GM21381 (cell line): ENCODE results near the gene SHROOM3.
"Not testable (repeated sequence)": the region's sequence is repeated elsewhere in the genome, so short reads cannot be mapped to it uniquely, and the experiment has no call there.

Experiments
- ATAC-seq: cut with Tn5 transposase; IDR thresholded peaks from one replicate; pipeline ENCODE4 v1.9.1; 2021; ENCODE audit warnings: mild to moderate bottlenecking, moderate library complexity; ENCODE audit not compliant: unreplicated experiment

The SHROOM3 gene

DNA sequence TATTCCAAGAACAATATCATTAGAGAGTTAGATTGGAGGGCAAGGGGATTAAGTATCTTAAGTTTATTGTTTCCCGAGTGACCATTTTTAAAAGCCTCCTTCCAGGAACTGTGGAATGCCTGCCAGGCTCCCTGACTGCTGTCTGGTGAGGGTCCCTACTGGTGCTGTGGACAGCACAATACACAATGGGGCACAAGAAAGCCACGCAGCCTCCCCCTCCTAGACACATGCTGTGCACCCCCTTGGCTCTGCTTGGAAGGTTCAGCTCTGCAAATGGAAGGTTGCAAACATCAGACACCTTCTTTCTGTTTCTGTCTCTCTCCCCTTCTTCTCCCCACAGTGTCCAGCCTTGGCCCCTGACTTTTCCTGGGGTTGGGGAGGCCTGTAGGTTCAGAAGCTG is 153.2 kb downstream of the SHROOM3 start:
- ATAC-seq = no peak

DNA sequence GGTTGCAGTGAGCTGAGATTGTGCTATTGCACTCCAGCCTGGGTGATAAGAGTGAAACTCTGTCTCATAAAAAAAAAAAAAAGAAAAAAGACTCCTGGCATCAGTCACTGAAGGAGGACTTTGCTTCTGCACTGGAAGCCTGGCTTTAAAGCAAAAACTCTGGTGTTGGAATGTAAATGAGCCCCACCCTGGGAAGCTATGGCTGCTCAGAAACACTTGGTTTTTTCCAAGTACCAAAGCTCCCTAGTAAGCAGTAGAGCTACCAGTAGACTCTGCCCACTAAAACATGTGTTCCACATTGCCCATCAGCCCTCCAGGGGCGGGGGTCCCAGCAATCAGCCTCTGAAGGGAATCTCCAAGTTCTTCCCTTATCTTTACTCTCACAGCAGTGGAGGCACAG is 154.4 kb downstream of the SHROOM3 start:
- no peak for ATAC-seq

DNA sequence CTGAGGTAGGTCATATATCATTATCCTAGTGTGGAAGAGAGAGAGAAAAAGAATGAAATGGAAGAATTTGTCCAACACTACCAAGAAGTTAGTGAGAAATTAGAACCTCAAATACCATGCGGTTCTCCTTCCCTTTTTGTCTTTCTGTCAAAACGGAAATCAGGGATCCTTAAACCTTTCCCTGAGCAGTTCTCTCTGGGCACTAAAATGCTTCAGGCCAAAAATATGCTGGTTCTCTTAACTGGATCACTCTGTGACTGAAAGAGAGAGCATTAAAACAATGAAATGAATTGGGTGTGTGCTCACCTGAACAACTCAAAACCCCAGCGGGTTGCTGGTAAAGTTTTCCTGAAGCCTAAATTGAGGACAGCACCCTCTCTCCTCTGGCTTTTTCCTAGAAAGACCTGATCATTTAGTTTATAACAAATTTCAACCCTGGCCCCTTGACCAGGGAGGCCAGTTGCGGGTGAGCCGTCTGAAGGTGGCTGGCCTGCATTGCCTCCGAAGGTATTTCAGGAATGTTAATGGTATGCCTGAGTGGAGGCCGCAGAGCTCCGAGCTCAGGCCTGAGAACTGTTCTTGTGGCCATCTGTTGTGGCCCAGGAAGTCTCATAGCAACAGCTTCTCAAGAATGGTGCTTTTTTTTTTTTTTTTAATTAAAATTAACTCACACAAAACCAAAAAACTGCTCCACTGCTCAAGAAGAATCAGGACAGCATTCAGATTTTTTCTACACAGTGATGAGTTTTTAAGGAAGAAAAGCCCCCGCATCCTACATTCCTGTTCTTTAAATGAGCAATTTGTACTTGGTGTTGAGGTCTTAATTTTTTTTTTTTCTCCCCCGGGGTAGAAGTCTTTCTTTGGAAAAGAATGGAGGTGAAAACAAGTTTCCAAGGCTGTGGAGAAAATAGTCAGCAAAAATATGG is 155.1 kb downstream of the SHROOM3 start:
- no peak for ATAC-seq

DNA sequence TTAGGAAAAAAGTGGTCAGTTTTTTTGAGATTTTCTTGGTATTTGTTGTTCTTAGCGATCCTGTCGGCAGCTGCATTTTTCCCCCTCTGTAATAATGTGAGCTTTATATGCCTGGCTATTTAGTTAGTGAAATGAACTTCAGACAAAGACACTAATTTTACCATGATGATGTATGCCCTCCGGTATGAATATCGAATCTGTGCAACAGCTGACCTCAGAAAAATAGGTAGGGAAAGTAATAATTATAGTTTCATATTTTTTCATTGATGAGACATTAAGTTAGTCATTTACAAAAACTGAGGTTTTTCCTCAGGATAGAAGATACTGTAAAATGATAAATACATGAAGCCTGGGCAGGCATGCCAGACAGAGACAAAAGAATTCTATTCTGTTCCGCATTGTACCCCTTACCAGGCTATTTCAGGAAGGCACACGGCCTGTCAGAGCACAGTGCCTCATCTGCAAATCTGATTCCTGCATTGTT is 155.8 kb downstream of the SHROOM3 start:
- ATAC-seq = no peak

DNA sequence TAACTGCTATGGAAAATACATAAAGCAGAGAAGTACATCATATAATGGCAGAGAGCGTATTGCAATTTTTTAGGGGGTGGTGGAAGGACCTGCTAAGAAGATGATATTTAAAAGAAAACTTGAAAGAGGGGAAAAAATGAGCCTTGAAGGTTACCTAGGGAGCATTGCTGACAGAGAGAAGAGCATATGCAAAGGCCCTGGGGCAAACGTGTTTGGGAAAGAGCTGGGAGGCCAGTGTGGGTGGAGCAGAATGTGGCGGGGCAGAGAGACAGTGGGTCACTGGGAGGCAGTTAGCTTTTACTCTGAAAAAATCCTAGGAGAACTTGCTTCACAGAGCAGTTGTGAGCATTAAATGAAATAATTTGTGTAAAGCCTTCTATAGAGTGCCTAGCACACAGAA is 157.0 kb downstream of the SHROOM3 start:
- no peak for ATAC-seq

DNA sequence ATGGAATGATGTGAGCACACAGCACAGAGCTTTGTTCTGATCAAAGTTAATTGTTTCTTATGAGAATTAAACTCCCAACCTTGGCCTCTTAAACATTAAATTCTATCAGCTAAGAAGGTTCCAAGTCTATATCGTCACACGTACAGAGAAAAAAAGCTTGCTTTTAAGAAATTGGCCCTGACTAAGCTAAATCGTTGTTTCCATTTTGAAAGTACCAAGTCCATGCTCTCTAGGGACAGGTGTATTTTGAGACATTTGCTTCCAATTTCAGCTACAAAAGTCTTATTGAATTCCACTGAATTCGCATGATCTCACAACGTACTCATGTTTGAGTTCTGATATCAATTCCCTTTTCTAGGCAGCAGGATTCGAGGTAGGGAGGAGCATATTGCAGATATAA is 157.4 kb downstream of the SHROOM3 start:
- no peak for ATAC-seq

DNA sequence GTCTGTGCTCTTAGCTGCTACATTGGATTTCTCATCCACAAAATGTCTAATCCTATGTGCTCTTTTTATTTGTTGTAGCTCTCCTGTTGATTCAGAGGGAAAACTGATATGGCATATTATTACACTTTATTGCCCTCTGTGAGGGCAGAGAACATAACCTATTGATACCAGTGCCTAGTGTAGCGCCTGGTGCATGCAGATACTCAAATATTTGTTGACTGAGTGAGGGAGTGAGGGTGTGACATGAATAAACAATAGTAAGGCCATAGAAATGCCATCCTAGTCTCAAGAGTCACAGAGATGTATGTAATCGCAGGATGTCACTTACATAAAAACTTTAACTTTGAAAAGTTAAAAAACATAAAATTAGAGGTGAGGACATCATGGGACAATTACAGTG is 159.1 kb downstream of the SHROOM3 start:
- no peak for ATAC-seq

DNA sequence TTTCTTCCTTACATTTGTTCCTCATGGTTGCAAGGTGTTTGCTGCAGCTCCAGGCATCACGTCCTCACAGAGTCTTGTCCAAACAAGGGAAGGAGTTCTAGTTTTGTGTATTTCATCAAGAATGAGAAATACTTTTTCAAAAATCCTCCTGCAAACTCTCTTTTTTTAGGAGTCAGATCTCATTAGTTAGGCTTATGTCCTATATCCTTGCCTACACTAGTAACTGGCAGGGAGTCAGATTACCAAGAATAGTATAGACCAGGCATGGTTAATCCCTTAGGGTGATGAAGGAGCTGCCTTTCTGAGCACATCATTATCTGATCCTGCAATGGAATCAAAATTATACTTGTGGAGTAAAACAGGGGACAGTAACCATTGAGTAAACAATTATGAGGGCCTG is 160.4 kb downstream of the SHROOM3 start:
- no peak for ATAC-seq

DNA sequence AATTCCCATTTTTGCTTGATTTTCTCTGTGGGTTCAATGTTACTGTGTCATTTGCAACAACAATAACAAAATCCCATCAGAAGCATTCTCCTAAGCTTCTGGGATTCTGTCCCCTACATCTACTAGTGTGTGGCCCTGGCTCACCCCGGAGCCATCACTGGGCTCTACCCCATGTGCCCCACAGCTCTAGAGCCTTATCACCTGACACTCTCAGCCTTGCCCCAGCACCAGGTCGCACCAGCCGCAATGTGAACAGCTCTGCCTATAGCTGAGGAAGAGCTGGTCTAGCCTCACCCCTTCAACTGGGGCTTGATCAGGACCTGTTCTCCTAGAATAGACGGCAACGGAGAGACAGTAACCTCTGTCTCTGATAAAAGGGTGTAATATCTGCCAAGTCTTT is 161.7 kb downstream of the SHROOM3 start:
- ATAC-seq = no peak

DNA sequence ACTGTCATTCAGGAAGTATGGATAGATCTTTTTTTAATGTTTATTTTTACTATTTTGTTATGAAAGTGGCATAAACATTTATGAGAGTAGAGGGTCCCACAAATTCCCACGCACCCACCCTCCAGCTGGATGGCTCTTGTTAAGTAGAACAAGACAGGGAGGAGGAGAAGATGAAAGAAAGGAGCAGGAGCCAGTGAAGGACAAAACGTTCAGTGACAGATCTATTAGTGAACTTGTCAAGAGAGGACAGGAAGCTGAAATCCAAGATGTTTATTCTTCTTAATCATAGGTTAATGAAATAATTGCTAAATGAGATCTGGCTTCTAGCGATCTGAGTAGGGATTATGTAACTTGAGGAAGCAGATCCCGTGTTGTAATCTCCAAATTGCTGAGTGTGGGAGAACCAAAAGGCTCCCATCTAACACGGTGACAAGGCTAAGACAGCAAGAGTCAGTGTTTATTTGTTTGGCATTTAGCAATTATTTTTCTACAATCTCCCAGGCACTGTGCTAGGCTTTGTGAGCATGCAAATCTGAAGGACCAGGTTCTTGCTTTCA is 162.5 kb downstream of the SHROOM3 start:
- ATAC-seq = no peak

DNA sequence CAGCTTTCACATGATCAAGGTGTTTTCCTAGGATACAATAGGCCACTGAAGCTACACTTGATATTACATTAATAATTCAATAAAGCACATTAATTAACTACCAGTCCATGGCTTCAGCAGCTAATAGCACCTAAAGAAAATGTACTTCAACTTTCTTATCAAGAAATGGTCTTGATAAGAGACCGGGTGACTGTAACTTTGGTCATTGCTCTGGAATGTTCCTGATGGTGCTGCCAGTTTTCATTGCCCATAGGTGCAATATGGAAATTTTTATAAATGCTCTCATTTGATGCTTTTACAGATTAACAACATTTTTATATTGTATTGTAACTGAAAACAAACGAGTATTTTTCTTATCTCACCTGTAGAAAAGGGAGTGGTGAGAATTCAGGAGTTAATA is 165.4 kb downstream of the SHROOM3 start:
- ATAC-seq = no peak

DNA sequence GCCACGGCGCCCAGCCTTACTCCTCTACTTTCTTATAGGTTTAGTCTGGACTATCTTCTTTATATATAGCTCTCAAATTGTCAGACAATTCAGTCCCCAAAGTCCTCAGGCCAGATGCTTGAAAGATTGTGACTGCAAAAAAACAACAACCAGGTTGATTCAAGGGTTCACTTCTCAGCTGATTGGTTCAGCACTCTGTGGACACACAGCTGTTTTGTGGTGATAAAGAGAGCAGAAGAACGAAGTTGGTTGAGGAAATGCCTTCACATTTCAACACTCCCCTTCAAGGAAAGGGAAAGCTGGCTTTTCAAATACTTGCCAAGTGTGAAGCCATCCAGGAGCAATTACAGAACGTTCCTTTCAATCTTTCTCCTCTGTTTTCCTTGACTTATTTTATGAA is 166.8 kb downstream of the SHROOM3 start:
- ATAC-seq = no peak

DNA sequence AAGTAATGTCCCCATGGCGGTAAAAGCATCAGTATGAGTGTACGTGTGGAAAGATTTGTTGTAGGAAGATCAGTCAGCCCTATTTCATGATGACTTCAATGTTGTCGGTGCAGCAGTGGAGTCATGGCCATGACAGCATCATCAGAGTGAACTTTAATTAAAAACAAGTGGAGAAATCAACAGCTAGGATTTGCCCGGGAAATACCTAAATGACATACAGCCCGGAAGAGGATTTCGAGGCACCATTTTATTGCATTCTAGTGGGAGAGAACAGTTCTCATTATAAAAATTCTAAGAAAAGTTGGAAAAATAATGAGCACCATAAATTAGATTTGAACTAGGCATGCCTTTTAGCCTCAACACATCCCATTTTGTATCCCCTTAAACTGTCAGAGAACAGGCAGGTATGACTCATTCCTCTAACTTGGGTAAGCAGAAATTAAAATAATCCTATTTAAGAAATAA is 170.1 kb downstream of the SHROOM3 start:
- no peak for ATAC-seq

DNA sequence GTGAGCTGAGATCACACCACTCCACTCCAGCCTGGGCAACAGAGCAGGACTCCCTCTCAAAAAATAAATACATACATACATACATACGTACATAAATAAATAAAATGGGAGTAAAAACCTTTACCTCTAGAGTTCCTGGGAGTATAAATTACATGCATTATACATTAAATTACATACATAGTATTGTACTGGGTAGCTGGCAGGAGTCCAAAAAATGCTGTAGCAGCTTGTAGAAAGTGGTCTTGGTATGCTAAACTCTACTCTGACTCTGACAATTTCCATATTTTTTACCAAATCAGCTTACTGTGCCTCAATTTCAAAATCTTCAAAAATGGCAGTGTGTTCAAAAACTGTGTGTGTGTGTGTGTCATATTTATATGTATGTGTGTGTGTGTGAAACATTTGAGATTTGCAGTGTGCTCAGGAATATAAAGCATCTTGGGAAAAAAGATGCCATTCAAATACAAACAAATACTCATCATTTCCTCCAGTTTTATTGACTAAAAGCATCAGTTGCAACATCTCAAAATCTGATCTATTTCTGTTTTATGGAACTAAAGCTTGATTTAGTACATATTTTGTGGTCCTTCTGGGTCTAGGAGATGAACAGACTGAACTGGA is 171.7 kb downstream of the SHROOM3 start:
- no peak for ATAC-seq

DNA sequence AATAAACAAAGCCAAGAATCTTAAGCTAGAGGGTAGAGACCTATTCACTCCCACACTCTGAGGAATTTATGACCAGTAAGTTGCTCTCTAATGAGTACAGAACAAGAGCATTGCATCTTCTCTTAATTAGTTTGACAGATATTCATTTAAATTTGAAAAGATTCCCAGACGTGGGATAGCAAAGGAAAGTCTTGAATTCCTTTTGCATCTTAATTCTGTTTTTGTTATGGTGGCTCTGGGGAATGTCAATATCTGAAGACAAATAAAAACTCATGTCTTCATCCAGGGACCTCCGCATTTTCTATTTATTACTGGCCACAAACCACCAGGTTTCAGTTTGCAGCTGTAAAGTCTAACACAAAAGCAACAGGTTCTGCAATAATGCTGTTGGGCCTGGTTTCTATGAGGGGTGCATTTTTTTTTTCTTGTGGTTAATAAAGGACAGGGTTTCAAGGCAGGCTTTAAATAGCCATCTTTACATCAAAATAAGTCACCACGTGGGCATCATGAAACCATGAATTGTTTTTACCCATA is 172.3 kb downstream of the SHROOM3 start:
- ATAC-seq = peak; percentile 96

DNA sequence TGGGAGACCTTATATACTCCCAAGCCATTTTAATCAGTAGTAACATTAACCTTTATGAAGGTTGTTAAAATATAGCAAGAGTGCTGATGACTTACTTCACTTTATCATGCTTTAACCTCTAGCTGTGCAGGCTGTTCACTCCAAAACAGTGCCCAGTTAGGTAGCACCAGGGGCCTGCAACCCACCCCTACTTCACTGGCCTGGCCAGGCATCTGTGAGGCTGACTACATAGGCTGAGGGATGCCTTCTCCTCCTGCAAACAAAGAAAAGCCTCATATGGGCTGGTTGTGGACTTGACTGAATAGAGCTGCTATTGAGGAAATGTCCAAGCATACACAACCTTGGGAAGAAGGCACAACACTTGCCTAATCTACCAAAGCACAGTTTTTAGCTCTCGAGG is 172.8 kb downstream of the SHROOM3 start:
- ATAC-seq = no peak

DNA sequence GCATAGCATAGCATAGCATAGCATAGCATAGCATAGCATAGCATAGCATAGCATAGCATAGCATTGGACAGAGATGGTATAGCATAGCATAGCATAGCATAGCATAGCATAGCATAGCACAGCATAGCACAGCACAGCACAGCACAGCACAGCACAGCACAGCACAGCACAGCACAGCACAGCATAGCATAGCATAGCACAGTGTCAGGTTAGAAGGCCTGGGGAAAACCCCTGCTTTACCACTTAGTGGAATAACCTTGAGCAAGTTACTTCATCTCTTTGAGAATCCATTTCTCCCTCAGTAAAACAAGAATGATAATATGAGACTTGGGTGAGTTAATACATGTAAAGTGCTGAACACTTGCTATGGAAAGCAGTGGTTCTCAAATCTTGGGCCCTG is 173.5 kb downstream of the SHROOM3 start:
- ATAC-seq = not testable (repeated sequence)

DNA sequence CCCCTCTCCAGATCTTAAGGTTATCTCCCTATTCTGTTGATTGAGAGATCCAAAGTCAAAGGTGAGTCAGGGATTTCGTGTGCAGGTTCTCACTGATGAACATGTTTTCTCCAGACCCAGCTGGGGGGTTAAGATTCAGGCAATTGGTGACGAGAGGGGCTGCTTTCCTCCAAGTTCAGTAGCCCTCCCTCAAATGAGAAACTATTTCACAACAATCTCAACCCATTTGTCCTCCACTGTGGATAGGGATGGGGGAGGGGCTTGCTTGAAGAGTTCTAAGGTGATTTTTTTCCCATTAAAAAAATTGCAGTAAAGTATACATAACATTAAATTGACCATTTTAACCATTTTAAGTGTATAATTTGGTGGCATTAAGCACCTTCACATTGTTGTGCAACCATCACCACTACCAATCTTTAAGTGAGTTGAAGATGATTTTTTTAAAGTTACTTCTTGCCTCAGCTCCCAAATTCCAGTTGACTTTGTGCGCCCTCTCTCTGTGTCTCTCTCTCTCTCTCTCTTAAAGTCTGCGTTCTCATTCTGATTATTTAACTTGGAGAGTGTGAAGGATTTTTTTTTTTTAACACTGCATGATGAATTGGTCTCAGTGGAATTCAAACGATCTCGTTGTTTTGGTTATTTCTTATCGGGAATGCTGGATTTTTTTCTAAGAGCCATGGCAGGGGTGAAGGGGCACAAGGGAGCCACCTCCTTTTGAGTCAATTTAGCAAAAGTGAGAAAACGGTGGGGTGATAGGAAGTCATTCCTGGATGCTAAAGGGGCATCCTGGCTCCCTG is 175.9 kb downstream of the SHROOM3 start:
- ATAC-seq = no peak

DNA sequence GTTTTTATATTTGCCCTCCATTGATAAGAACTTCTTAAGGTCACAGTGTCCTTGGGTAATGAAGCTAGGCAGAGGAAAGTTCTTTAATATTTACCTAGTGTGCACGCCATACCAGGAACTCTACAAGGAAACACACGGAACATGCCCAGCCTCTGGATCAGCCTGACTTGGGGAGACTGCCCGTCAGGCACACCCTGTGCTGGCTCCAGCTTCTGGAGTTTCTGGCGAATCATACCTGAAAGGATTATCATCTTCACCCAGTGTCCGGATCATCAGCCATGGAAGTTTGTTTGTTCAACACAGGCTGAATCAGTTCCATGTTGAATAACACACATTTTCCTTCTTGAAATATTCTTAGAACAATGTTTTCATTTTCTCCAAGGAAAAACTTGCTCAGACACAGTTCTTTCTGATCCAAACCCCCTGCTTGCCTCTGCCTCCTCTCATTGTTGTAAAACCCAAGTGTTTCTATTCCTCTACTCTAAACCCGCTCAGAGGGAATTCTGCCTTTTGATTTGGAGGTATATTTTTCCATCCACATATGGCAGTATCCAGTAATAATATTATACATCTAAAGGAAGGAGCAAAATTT is 176.7 kb downstream of the SHROOM3 start:
- ATAC-seq = no peak

DNA sequence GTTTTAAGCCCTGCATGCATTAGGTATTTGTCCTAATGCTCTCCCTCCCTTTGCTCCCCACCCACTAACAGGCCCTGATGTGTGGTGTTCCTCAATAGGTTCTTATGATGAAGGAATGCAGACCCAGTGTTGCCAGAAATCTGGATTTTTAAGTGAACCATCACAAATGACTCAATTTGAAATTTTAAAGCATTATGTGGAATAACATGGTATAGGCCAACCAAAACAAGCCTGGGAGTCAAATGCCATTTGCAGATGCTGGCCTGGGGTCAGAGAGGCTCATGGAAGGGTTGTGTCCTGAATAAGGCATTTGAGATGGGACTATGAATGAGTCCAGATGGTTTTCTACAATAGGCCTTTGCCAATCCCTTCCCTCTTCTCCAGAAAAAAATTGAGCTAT is 179.6 kb downstream of the SHROOM3 start:
- no peak for ATAC-seq
